Ishikawa (cell line): ENCODE measurements around the gene TSC22D4.
A peak's percentile ranks its signal among the peaks of the same experiment; 100 is the strongest.

Experiments
- CEBPB ChIP-seq: IDR thresholded peaks from 2 replicates; pipeline ENCODE4 v1.6.1; 2012
- CREB1 ChIP-seq: IDR thresholded peaks from 2 replicates; pipeline ENCODE4 v1.6.1; 2012; ENCODE audit warnings: low read depth
- EGR1 ChIP-seq: IDR thresholded peaks from 2 replicates; pipeline ENCODE4 v1.6.1; 2012
- EP300 ChIP-seq: IDR thresholded peaks from 2 replicates; pipeline ENCODE4 v1.6.1; 2012; ENCODE audit warnings: borderline replicate concordance
- FOXM1 ChIP-seq: IDR thresholded peaks from 2 replicates; pipeline ENCODE4 v1.6.1; 2012; ENCODE audit warnings: low read depth, borderline replicate concordance
- MAX ChIP-seq: IDR thresholded peaks from 2 replicates; pipeline ENCODE4 v1.6.1; 2012
- NFIC ChIP-seq: IDR thresholded peaks from 2 replicates; pipeline ENCODE4 v1.6.1; 2012
- RAD21 ChIP-seq: IDR thresholded peaks from 2 replicates; pipeline ENCODE4 v1.6.1; 2012; ENCODE audit warnings: low read depth
- TAF1 ChIP-seq: IDR thresholded peaks from 2 replicates; pipeline ENCODE4 v1.6.1; 2012; ENCODE audit warnings: low read depth, mild to moderate bottlenecking
- TCF12 ChIP-seq: IDR thresholded peaks from 2 replicates; pipeline ENCODE4 v1.6.1; 2012; ENCODE audit warnings: low read depth
- TEAD4 ChIP-seq: IDR thresholded peaks from 2 replicates; pipeline ENCODE4 v1.6.1; 2012
- USF1 ChIP-seq: IDR thresholded peaks from 2 replicates; pipeline ENCODE4 v1.6.1; 2012
- YY1 ChIP-seq: IDR thresholded peaks from 2 replicates; pipeline ENCODE4 v1.6.1; 2012; ENCODE audit warnings: low read depth
- ZBTB7A ChIP-seq: IDR thresholded peaks from 2 replicates; pipeline ENCODE4 v1.6.1; 2012; ENCODE audit warnings: low read depth
- TF ChIP-seq, protein P1 (sequence below): IDR thresholded peaks from 2 replicates; pipeline ENCODE4 v1.6.1; 2012; ENCODE audit warnings: low read depth, mild to moderate bottlenecking

The TSC22D4 gene

GRCh38 chr7:100438172-100438571 lies 40.8 kb downstream of the TSC22D4 start:
- TF ChIP-seq YY1 (no peak), EP300 (no peak), FOXM1 (no peak), TEAD4 (no peak), TAF1 (no peak), EGR1 (no peak), MAX (no peak)
- TF ChIP-seq, protein P1, sequence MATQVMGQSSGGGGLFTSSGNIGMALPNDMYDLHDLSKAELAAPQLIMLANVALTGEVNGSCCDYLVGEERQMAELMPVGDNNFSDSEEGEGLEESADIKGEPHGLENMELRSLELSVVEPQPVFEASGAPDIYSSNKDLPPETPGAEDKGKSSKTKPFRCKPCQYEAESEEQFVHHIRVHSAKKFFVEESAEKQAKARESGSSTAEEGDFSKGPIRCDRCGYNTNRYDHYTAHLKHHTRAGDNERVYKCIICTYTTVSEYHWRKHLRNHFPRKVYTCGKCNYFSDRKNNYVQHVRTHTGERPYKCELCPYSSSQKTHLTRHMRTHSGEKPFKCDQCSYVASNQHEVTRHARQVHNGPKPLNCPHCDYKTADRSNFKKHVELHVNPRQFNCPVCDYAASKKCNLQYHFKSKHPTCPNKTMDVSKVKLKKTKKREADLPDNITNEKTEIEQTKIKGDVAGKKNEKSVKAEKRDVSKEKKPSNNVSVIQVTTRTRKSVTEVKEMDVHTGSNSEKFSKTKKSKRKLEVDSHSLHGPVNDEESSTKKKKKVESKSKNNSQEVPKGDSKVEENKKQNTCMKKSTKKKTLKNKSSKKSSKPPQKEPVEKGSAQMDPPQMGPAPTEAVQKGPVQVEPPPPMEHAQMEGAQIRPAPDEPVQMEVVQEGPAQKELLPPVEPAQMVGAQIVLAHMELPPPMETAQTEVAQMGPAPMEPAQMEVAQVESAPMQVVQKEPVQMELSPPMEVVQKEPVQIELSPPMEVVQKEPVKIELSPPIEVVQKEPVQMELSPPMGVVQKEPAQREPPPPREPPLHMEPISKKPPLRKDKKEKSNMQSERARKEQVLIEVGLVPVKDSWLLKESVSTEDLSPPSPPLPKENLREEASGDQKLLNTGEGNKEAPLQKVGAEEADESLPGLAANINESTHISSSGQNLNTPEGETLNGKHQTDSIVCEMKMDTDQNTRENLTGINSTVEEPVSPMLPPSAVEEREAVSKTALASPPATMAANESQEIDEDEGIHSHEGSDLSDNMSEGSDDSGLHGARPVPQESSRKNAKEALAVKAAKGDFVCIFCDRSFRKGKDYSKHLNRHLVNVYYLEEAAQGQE, result no peak

DNA sequence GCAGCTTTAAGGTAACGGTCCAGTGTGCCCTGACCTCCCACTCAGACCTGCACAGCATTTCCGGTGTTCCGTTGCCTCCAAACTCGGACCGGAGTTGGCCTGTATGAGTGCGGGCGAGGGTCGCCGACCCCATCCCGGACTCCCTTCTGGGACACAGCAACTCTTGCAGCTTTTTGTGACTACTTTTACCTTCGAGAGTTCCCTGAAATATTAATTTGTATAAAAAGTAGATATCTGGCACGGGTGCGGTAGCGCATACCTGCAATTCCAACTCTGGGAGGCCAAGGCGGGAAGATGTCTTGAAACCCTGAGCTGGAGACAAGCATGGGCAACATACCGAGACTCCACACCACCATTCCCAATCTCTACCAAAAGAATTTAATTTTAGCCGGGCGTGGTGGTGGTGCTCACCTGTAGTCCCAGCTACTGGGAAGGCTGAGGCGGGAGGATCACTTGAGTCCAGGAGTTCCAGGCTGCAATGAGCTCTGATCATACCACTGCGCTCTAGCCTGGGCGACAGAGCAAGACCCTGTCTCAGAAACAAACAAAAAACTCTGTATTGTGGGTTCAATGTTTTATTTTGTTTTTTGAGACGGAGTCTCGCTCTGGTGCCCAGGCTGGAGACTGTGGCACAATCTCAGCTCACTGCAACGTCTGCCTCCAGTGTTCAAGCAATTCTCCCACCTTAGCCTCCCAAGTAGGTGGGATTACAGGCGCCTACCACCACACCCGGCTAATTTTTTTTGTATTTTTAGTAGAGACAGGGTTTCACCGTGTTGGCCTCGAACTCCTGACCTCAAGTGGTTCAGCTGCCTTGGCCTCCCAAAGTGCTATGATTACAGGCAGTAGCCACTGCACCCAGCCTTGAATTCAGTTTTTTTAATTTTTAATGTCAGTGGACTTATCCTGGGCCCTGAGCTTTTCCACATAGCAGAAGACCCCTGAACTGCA lies 41.6 kb downstream of the TSC22D4 start:
- TF ChIP-seq TAF1 (no peak), NFIC (no peak), MAX (no peak), USF1 (no peak), TEAD4 (no peak), YY1 (no peak), CREB1 (no peak), ZBTB7A (no peak), EGR1 (no peak), CEBPB (no peak), RAD21 (no peak), FOXM1 (no peak), EP300 (no peak)
- TF ChIP-seq, protein P1, result no peak

GRCh38 chr7:100435401-100436304 lies 43.4 kb downstream of the TSC22D4 start:
- TF ChIP-seq EGR1, result no peak; the same call in 1 of the 2 replicates
- no peak for TF ChIP-seq CEBPB
- no peak for TF ChIP-seq CREB1
- TF ChIP-seq RAD21, result no peak
- TF ChIP-seq USF1, result no peak
- TF ChIP-seq, protein P1, result no peak
- peak; percentile 53; the same call in 1 of the 2 replicates for TF ChIP-seq TCF12
- TF ChIP-seq NFIC, result peak; percentile 38; the same call in 1 of the 2 replicates
- no peak; the same call in 1 of the 2 replicates for TF ChIP-seq TAF1
- TF ChIP-seq EP300, result 0 out of 2 replicates have a peak, but pooled peaks have one; percentile 14
- peak; percentile 44 for TF ChIP-seq TEAD4
- no peak for TF ChIP-seq ZBTB7A
- TF ChIP-seq MAX, result peak; percentile 77
- TF ChIP-seq FOXM1, result no peak
- peak; percentile 14; the same call in 1 of the 2 replicates for TF ChIP-seq YY1
